ENCODE measurements around the gene DNAJC24. TPM values are rescaled to one million over a fixed set of nuclear protein-coding genes. Genes with fewer than 3 reads are reported as not detected.

Gene DNAJC24
- total RNA-seq, 1 donor from 2014 or later: 22.5 TPM

GRCh38 chr11:31404614-31405013 lies 35.0 kb downstream of the DNAJC24 start:
- H3K36me3 ChIP-seq: no peaks in the 10 kb centered on the region
- intact Hi-C loops (cut with DNase I): no loop called here

GRCh38 chr11:31408201-31408600 lies 38.5 kb downstream of the DNAJC24 start:
- TF ChIP-seq, protein P1, sequence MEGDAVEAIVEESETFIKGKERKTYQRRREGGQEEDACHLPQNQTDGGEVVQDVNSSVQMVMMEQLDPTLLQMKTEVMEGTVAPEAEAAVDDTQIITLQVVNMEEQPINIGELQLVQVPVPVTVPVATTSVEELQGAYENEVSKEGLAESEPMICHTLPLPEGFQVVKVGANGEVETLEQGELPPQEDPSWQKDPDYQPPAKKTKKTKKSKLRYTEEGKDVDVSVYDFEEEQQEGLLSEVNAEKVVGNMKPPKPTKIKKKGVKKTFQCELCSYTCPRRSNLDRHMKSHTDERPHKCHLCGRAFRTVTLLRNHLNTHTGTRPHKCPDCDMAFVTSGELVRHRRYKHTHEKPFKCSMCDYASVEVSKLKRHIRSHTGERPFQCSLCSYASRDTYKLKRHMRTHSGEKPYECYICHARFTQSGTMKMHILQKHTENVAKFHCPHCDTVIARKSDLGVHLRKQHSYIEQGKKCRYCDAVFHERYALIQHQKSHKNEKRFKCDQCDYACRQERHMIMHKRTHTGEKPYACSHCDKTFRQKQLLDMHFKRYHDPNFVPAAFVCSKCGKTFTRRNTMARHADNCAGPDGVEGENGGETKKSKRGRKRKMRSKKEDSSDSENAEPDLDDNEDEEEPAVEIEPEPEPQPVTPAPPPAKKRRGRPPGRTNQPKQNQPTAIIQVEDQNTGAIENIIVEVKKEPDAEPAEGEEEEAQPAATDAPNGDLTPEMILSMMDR (IDR thresholded peaks at IDR 0.05): no peak
- intact Hi-C loops (cut with DNase I): no loop called here

More at GRCh38 chr11:31404614-31405013, 35.0 kb downstream of the DNAJC24 start:
- no peaks in the 10 kb centered on the region for H3K27me3 ChIP-seq
- H3K27ac ChIP-seq: no peak overlapping the region
- TF ChIP-seq, protein P1 (IDR thresholded peaks at IDR 0.05): no peak
- no peak for DNase-seq (ENCODE audit: low spot score in 2 of 2)
- H3K9me3 ChIP-seq: peaks cover 0 to 7% of the 10 kb centered on the region in 2 donors
- H3K4me1 ChIP-seq: no peaks in the 10 kb centered on the region
- no peak overlapping the region for H3K4me3 ChIP-seq

DNA sequence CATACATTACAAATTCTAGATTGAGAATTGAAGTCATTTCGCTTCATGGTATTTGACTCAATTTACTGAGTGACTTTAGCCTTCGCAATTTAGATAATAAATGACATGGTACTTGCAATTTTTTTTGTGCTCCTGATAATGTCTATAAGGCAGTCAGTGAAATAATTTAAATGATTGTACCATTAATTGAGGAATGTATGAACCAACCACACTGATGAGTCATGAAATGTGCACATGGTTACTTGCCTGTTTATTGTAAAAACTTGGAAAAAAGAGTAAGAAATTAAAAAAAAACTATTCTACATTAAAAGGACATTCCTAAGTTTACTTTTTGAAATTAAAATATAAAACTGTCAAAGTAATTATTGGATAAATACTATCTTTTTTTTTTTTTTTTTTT lies 43.3 kb downstream of the DNAJC24 start:
- DNase-seq (ENCODE audit: low spot score in 2 of 2): no peak
- Histone ChIP-seq H3K4me3 (no peak overlapping the region), H3K27ac (no peak overlapping the region), H3K9me3 (no peaks in the 10 kb centered on the region), H3K27me3 (no peaks in the 10 kb centered on the region), H3K36me3 (no peaks in the 10 kb centered on the region), H3K4me1 (no peaks in the 10 kb centered on the region)
- intact Hi-C loops (cut with DNase I): no loop called here
- TF ChIP-seq, protein P1 (IDR thresholded peaks at IDR 0.05): no peak

More at GRCh38 chr11:31408201-31408600, 38.5 kb downstream of the DNAJC24 start:
- Histone ChIP-seq H3K27ac (no peak overlapping the region), H3K27me3 (no peaks in the 10 kb centered on the region), H3K4me3 (no peak overlapping the region), H3K4me1 (no peaks in the 10 kb centered on the region), H3K36me3 (no peaks in the 10 kb centered on the region), H3K9me3 (no peaks in the 10 kb centered on the region)
- no peak for DNase-seq (ENCODE audit: low spot score in 2 of 2)

DNA sequence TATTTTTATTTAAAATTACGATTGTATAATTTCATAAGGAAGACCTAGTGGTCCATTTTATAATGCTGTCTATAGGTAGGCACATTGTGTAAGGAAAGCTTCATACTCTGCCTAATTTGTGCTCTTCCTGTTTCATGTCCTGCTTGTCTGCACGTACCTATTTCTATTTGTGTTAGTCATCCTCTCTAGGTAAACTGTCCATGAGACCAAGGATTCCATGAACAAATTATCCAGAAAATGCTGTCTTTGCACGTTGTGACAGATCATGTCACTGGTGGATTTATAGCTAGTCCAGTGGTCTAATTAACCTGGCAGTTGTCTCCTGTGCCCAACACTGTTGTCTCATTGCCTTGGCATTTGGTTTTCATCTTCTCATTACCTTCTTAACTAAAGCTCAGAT lies 44.7 kb downstream of the DNAJC24 start:
- Histone ChIP-seq H3K36me3 (no peaks in the 10 kb centered on the region), H3K4me1 (no peaks in the 10 kb centered on the region), H3K4me3 (no peak overlapping the region), H3K27ac (no peak overlapping the region), H3K9me3 (no peaks in the 10 kb centered on the region), H3K27me3 (no peaks in the 10 kb centered on the region)
- TF ChIP-seq, protein P1 (IDR thresholded peaks at IDR 0.05): no peak
- intact Hi-C loops (cut with DNase I): no loop called here
- DNase-seq (ENCODE audit: low spot score in 2 of 2): no peak

GRCh38 chr11:31415435-31415834 lies 45.8 kb downstream of the DNAJC24 start:
- DNase-seq (ENCODE audit: low spot score in 2 of 2): no peak
- H3K4me3 ChIP-seq: no peak overlapping the region
- TF ChIP-seq, protein P1 (IDR thresholded peaks at IDR 0.05): no peak
- no peaks in the 10 kb centered on the region for H3K9me3 ChIP-seq
- H3K27ac ChIP-seq: no peak overlapping the region
- no peaks in the 10 kb centered on the region for H3K4me1 ChIP-seq
- intact Hi-C loops (cut with DNase I): no loop called here
- no peaks in the 10 kb centered on the region for H3K27me3 ChIP-seq
- H3K36me3 ChIP-seq: no peaks in the 10 kb centered on the region

DNA sequence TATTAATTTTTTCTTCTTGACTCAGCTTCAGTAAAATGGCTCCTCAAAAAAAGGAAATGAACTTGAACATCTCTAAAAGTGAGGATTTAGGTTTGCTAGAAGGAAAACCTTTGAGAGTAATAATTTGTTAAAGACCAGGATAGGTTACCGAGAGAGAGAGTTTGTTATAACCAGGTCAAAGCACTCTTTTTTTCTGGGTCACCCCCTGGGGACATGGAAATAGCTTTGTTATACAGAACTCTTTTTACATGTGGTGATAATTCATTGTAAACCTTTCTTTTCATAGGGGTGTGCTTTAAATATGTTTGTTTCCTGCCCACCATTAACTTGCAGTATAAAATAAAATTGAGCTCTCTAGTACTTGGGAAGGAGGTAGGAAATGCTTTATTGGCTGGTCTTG lies 47.7 kb downstream of the DNAJC24 start:
- H3K27ac ChIP-seq: no peak overlapping the region
- intact Hi-C loops (cut with DNase I): no loop called here
- TF ChIP-seq, protein P1 (IDR thresholded peaks at IDR 0.05): no peak
- no peaks in the 10 kb centered on the region for H3K9me3 ChIP-seq
- no peak overlapping the region for H3K4me3 ChIP-seq
- H3K36me3 ChIP-seq: no peaks in the 10 kb centered on the region
- DNase-seq (ENCODE audit: low spot score in 2 of 2): no peak
- no peaks in the 10 kb centered on the region for H3K27me3 ChIP-seq
- H3K4me1 ChIP-seq: no peaks in the 10 kb centered on the region
